NCI-H1105 (cell line): ENCODE results near the gene CEP128.
A peak's percentile ranks its signal among the peaks of the same experiment; 100 is the strongest.

Experiments used
- DNase-seq: peaks from one replicate; lab custom pipeline; 2025; lab: John Stamatoyannopoulos, UW

The CEP128 gene

DNA sequence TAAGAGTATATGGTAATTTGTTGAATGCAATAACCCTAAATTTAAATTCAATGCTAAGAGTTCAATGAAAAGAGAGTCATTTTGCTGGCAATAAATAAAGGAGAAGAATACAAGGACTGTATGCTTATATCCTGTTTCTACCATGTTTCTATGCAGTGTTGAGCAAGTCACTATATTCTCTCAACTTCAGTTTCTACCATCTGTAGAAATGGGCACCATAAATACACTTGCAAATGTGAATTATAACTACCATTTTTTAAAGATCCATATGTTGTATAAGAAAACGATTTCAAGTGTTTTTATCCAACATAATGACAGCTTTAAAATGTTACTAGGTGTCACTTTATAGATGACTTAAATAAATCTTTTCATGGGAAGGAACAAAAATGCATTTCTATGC is 170.3 kb downstream of the CEP128 start:
- DNase-seq = no peak

DNA sequence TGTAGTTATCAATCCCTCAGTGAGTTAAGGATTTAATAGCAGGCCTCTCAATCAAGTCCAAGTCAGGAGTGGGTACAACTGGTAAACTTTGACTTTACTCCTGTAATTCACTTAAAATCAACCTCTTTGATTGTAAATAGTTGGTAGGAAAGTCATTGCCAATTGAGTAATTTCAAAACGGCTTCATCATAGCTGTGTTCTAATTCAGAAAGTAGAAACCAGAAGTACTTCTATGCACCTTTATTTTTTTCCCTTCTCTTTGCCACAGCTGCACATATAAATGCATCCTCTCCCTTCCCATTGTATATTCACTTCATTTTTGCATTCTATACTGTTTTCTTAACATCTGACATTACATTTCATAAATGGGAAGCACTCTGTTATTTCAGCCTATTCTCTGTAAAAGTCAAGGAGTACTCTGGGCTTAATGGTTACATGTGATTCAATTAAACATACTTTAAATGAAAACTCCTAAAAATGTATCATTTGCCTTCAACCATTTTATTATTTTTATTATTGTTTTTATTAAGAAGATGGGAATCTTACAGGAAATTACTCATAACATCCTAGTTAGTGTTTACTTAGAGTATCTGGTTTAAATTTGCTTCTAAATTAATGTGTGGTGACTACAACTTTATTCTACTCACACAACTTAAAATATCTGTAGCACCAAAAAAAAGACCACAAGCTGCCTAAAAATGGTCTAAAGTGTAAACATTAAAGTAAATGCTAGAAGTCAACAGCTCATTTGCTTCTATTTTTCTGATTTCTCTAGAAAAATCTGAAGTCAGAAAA is 171.2 kb downstream of the CEP128 start:
- no peak for DNase-seq

DNA sequence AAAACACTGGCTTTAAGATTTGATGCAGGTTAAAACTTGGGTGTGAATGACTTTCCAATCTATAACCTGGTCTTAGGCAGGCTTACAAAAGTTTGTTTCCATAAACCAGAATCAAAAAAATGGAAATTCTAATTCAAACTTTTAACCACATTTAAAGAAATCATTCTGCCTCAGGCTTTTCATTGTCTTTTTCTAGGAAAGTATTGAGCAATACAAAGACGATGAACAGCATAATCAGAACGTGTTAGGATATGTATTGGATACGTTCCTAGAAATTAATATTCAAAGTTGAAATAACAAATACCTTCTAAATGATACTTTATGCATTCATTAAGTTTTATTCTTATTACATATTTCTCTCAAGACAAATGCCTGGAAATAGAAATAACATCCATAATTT is 172.9 kb downstream of the CEP128 start:
- DNase-seq = no peak

DNA sequence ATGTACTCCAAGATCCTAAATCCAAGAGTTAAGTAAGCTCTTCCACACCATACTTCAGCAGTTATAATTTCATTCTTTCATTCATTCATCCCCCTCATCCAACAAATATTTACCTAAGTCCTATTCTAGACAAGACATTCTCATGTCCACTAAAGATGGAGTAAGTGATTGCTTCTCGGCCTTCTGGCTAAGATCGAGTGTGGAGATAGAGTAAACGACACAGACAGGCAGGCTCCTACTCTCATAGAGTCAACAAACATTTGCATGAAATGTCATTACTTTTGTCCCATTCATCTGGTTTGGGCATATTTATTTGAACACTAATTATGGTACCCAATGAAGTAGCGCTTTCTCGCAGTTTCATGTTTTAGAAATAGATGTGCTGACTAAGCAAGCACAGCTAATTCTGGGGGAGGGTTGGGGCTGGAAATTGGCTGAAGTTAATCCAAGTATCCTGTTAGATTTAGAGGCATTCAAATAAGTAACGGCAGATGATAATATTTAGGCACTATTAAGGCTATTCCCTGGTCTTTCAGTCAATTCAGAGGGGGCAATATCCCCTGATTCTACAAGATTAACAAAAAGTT is 176.5 kb downstream of the CEP128 start:
- peak; percentile 11 for DNase-seq

DNA sequence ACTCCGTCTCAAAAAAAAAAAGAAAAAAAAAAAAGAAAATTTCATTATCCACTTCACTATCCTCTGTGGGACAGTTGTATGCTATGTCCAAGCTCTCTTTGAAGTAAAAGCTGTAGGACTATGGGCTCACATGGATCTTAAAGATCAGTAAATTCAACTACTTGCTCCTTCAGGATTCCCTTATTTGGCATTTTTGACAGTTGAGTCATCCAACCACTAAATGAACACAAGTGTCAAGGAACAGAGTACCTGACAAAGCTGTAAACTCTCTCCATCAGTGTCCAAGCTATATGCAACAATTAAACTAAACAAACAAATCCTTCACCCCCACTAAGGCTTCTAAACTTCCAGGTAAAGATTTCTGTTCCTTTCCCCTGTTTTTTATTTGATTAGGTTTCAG is 177.0 kb downstream of the CEP128 start:
- no peak for DNase-seq

DNA sequence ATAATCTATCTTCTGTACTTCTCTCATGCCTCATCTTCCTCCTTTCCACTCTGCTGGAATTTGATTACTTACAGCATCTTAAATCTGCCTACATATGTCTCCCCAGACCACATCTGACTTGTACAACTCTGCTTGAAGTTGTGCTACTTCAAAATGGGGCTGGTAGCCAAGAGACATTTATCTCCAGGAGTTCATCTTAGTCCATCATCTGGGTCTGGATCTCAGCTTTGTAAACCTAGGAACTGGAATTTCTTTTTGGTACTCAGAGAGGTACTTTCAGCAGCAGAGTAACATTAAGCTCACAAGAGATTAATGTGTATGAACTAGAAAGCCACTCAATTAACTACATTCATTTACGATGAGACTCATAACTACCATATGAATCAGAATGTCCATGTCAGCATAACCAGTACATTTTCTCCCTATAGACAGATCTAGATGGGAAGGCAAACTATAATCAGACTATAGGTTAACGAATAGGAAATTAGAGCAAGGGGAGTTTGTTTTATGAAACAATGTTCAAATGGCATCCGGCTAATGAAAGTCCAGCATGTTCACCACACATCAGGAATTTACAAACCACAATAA is 178.8 kb downstream of the CEP128 start:
- no peak for DNase-seq

DNA sequence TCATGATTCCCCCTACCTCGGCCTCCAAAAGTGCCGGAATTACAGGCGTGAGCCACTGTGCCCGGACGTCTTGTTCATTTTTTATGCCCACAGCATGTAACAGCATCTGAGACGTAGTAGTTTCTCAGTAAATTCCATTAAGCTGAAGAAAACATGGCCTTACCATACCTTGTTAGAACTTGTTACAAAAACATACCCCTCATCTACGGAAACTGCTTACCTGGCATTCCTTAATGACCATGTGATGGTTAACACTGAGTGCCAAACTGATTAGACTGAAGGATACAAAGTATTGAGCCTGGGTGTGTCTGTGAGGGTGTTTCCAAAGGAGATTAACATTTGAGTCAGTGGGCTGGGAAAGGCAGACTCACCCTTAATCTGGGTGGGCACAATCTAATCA is 186.8 kb downstream of the CEP128 start:
- DNase-seq = no peak

DNA sequence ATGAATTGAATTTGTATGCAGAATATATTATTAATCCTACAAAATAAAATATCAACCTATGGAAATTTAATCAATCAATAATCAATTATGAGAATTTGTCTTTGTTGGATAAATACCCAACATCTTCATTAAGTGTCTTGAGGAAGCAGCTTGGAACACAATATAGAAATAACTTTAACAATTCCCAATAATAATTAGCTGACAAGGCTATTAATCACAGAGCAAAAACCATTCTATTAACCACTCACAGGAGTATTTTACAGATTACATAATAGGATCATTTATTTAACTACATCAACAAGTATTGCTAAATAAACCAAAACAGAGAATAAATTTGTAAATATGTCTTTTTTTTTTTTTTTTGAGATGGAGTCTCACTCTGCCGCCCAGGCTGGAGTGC is 190.3 kb downstream of the CEP128 start:
- DNase-seq = no peak

DNA sequence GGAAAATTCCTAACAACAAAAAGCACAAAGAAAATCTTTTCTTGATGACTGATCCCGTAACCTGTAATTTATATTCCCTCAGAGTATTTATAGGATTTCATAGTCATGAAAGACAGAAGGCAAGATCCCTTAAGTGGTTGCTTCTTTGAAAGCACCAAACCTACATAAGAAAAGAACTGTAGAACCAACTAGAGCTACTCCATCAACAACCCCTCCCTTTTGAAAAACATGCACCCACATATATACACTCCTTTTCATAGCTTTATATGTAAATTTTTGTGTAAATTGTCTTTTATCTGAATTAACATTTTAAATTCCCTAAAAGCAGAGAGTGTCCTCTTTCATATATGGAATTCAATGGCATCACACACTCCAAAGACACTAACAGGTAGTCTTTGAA is 215.3 kb downstream of the CEP128 start:
- no peak for DNase-seq

DNA sequence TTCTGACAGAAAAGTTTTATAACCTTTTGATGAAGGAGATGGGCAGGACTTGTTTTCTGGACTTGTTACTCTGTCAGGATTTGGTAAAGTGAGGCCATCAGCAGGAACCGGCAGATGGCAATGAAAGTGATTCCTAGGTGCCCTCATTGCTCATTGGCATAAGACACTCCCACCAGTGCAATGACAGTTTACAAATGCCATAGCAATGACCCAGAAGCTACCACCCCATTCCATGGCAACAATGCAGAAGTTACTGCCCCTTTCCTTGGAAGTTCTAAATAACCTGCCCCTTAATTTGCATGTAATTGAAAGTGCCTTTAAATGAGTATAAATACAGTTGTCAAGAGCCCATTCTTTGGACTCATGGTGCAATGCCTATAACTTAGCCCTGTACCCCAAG is 222.6 kb downstream of the CEP128 start:
- DNase-seq = no peak

DNA sequence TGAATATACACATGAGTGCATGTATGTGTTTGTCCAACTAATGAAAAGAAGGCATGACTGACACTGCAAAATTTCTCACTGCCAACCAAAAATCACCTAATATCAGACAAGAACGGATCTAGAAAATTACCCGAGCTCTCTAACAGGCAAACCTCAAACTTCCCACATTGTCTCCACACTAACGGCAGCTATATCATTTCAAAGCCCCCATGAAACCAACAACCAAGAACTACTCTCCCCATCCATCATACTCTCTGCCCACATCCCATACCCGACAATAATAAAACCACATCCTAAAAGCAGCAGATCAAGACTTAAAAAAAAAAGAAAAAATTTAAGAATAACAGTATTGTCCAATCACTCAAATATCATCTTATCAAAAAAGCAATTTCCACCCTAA is 227.1 kb downstream of the CEP128 start:
- DNase-seq = no peak

DNA sequence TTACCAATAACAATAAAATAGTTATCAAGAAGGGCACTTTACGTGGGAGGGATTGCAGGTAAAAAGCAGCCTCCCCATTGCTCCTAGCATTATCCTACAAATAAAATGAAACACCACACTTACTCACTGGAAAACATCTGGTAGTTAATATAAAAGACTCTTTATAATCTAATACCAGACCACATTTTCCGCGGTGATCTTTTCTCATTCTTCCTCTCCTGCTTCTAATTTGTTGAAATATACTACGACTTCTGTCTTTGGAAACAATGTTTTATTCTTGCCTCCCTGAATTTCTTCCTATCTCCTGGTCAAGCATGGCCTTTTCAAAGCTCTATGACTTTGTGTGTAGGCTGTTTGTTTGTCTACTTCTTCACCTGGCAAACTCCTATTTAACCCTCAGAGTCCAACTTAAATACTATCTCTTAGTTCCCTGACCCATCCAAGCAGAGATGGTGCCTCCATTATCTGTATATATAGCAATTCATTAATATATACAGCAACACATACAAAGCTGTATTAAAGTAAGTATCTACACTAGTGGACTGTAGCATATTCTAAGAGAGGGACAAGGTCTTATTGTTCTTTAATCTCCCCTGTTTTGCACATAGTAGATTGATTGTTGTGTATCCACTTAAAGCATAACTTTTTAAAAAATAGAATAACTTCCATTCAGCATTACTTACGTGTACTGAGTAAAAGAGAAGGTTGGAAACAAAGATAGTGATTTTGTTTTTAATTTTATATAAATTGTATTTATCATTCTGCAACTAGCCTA is 228.3 kb downstream of the CEP128 start:
- DNase-seq = no peak

DNA sequence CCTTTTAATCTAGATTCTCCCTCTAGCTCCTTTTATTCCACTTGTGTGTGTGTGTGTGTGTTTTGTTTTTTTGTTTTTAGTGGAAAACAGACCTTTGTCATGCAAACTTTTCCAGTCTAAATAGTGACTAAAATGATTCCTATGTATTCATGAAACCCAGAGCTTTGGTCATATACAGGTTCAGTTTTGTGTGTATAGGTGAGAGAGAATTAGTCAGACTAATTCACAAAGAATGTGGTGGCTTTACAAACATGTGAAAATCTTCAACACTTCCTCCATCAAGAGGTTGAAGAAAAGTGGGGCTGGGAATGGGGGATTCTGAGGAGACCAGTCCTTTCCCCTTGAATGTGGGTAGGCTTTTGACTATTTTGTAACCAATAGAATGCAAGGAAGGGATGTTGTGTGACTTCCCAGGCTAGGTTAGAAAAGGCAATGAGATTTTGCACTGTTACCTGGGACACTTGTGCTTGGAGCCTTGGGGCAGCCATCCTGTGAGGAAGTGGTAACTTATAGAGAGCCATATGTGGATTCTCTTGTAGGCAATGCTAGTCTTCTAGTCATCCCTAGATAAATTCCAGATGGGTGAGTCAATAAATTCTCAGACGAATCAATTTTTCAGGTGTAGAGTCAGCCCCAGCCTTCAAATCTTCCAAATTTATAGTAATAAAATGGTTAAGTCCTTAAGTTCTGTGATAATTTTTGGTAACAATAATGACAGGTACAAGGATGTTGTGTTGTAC is 236.1 kb downstream of the CEP128 start:
- no peak for DNase-seq

DNA sequence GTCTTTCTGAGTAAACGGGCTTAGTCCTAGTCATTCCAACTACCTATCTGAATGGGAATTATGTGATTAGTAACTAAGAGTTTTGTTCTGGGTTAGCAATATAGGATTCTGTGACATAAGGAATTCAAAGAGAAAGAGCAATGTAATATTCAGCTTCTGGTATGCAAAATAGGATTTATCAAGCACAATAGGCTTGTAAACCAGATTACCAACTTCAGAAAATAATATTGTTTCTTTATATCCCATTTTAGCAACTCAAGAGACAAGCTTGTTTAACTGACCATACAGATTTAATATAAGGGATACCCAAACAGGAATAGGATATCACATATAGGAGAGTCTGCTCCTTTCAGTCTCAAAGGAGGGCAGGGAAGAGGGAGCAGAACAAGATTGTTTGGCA is 240.9 kb downstream of the CEP128 start:
- no peak for DNase-seq

DNA sequence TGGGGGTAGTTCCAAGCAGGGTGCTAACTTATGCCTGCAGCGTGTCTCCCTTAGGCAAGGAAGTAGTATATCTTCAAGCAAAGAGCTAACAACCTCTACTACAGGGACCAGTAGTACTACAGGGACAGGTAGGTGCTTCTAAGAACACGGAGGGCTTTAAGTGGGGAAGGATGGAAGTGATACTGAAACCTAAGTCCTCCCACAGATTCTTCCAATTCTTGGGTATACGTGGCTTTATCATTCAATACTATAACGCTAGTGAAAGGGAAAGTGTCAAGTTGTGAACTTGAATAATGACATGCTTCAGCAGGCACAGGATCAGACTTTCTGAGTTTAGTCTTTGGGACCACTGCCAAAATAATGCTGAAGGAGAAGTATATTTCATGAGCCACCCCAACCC is 241.7 kb downstream of the CEP128 start:
- DNase-seq = no peak

DNA sequence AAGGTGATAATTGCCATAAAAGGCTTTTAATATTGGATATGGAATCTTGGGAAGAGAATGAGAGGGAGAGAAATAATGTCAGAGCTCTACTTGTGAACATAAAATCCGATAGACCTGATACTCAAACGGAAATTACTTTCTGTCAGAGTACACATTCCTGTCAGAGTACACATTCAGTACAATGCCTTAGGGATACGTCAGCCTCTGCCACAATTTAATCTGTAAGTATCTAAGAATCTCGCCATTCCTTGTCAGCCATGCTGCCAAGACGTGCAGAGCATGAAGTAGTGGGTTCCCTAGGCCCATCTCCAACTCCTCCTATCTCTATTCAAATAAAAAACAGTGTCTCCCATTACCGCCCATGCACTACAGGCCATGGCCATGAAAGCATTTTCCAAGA is 242.6 kb downstream of the CEP128 start:
- no peak for DNase-seq

DNA sequence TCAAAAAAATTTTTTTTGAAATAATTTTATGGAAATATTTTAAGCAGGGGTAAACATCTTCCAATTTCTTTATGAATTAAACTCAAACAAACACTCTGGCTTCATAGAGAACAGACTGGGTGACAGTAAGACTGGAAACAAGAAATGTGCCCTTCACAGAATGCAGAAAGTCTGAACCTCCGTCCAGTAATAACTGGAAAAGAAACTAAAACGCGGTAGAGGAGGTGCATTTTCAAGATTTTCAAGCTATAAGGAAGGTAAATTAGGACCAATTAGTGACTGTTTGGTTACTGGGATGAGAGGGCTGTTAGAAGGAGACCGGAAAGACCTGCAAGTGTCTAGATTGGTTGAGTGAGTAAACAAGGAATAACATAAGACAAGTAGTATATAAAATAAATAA is 245.7 kb downstream of the CEP128 start:
- no peak for DNase-seq

DNA sequence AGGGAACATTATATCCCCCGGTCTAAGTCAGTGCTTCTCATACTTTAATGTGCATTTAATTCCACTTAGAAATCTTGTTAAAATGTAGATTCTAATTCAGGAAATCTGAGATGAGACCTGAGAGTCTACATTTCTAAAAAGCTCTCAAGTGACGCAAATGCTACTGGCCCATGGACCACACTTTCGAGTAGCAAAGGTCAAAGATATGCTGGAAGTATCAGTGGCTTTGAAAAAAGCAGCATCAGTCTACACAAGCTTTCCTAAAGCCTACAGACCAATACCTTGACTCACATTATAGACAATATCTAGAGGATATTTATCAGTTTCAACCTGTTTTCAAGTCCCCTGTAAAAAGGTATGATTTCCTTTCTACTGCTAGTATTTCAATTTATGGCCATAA is 248.6 kb downstream of the CEP128 start:
- DNase-seq = no peak

DNA sequence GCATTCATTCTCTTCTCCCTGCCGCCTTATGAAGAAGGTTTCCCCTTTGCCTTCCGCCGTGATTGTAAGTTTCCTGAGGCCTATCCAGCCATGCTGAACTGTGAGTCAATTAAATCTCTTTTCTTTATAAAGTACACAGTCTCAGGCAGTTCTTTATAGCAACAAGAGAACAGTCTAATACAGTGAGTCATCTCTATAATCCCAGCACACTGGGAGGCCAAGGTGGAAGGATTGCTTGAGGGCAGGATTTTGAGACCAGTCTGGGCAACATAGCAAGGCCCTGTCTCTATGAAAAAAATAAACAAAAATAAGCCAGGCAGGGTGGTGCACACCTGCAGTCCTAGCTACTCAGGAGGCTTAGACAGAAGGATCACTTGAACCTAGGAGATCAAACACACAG is 259.9 kb downstream of the CEP128 start:
- no peak for DNase-seq

DNA sequence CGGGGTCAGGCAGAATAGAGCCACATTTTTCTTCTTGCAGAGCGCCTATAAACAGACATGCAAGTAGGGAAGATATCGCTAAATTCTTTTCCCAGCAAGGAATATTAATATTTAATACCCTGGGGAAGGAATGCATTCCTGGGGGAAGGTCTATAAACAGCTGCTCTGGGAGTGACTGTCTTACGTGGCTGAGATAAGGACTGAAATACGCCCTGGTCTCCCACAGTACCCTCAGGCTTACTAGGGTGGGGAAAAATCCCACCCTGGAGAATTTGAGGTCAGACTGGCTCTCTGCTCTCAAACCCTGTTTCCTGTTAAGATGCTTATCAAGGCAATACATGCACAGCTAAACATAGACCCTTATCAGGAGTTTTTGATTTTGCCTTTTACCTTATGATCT is 262.3 kb downstream of the CEP128 start:
- DNase-seq = no peak

DNA sequence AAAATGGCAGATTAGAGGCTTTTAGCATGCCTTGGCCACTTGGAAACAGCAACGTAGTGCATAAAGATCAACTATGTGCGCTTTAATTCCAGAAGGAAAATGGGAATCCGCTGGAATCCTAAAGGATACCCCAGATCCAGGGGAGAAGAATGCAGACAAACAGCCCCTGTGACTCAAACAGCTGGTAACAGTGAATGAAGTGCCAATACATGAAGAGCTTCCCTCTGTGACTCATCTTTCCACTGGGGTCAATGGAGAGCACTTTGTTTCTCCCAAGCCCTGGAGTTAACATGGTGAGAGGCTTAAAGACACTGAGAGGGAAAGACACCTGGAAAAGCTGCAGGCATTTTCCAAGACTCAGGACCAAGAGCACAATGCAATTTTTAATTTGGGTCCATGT is 263.1 kb downstream of the CEP128 start:
- DNase-seq = no peak

DNA sequence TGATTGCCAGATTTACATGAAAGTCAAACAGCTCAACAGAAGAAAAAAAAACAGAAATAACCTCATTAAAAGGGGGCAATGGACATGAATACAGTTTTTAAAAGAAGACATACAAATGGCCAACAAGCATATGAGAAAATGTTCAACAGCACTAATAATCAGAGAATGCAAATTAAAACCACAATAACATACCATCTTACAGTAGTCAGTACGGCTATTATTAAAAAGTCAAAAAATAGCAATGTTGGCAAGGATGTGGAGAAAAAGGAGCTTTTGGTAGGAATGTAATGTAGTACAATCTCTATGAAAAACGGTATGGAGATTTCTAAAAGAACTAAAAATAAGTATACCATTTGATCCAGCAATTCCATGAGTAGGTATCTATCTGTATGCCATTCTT is 272.1 kb downstream of the CEP128 start:
- DNase-seq = no peak
